Thymus (tissue), 11 donors: Measurements from ENCODE around the gene FLYWCH2. TPM values are rescaled to one million over a fixed set of nuclear protein-coding genes. Genes with fewer than 3 reads are reported as not detected.

Experiments used
- DNase-seq, 9 donors: peaks; one replicate each; pipeline ENCODE4 v3.0.0-alpha.2; 2013; ENCODE audit warnings: low spot score in 9 of 9, low read depth in 6 of 9, missing footprints in 1 of 9
- H3K27ac ChIP-seq, 2 donors: one replicate each; pipeline ENCODE4 v1.5.1; 2013; ENCODE audit warnings: control low read depth in 1 of 2, low read depth in 1 of 2, low read length in 1 of 2, mild to moderate bottlenecking in 1 of 2, moderate library complexity in 1 of 2
- H3K27me3 ChIP-seq, 2 donors: one replicate each; pipeline ENCODE4 v1.5.1; 2013; ENCODE audit warnings: low read length in 1 of 2; ENCODE audit not compliant: control insufficient read depth in 2 of 2, insufficient read depth in 1 of 2
- H3K36me3 ChIP-seq, 2 donors: one replicate each; pipeline ENCODE4 v1.5.1; 2013; ENCODE audit warnings: low read length in 1 of 2, mild to moderate bottlenecking in 1 of 2, moderate library complexity in 1 of 2; ENCODE audit not compliant: control insufficient read depth in 2 of 2, insufficient read depth in 2 of 2
- H3K4me1 ChIP-seq, 2 donors: one replicate each; pipeline ENCODE4 v1.5.1; 2013; ENCODE audit warnings: low read length in 2 of 2; ENCODE audit not compliant: control insufficient read depth in 2 of 2, insufficient read depth in 2 of 2
- H3K4me3 ChIP-seq, 2 donors: one replicate each; pipeline ENCODE4 v1.5.1; 2013; ENCODE audit warnings: low read length in 2 of 2, control low read depth in 1 of 2, mild to moderate bottlenecking in 1 of 2
- H3K9me3 ChIP-seq, 2 donors: one replicate each; pipeline ENCODE4 v1.5.1; 2013; ENCODE audit warnings: low read length in 1 of 2, mild to moderate bottlenecking in 1 of 2; ENCODE audit not compliant: control insufficient read depth in 2 of 2, insufficient read depth in 1 of 2
- WGBS: extraction: QIAGEN DNeasy Blood & Tissue Kit; methylation state at CpG from one replicate; pipeline ENCODE4 v1.1.7; 2013; 5-methylcytosine and 5-hydroxymethylcytosine counted together
- polyA plus RNA-seq: library from polyadenylated mRNA; stranded (reverse); fragments of 200-250 nt; gene quantifications from one replicate; pipeline ENCODE4 v1.2.3, GENCODE V29; 2013
- total RNA-seq: library from RNA; stranded (reverse); fragments of 120-200 nt; gene quantifications from one replicate; pipeline ENCODE4 v1.2.4, GENCODE V29; 2013
- donor health status: healthy.

Gene FLYWCH2
- total and polyA plus RNA-seq, 2 donors = 34.5 to 37.4 TPM

DNA sequence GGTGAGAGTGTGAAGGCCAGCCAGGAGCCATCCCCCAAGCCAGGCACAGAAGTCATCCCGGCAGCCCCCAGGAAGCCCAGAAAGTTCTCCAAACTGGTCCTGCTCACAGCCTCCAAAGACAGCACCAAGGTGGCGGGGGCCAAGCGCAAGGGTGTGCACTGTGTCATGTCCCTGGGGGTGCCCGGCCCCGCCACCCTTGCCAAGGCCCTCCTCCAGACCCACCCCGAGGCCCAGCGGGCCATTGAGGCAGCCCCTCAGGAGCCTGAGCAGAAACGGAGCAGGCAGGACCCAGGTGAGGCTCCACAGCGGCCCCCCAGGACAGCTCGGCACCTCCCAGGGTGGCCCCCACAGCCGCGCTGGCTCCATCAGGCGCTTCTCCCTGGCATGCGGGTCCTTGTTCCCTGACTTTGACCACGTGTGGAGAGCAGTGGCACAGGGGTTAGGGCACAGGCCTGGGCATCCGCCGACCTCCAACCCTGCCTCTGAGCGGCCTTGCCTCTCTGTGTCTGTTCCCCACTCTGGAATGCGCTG, 13.5 kb downstream of the FLYWCH2 start:
- Histone ChIP-seq H3K27me3 (no peaks in the 10 kb centered on the region), H3K36me3 (peaks cover 5 to 23% of the 10 kb centered on the region in 2 donors), H3K4me3 (no peak overlapping the region), H3K27ac (no peak overlapping the region), H3K9me3 (no peaks in the 10 kb centered on the region), H3K4me1 (no peaks in the 10 kb centered on the region)
- DNase-seq = no peak
- 98% methylated on average over 19 of the region's 19 CpGs for WGBS

DNA sequence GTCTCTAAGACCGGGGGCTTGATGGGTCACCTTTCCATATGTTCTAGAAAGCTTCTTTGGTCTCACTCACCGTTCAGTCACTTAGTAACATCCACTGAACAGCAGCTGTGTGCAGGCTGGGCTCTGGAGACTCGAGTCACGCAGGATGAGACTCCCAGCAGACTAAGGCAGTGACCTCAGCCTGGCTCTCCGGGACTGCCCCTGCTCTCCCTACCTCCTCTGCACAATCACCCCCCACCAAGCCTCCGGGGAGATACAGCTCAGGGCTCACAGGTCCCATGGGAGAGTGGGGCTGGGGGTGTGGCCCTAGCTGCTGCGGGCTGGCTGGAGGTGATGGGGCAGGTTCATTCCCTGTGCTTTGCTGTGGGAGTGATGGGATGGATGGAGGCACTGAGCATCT, 14.1 kb downstream of the FLYWCH2 start:
- no peaks in the 10 kb centered on the region for H3K27me3 ChIP-seq
- 97% methylated on average over 7 of the region's 7 CpGs for WGBS
- DNase-seq = no peak
- H3K27ac ChIP-seq = no peak overlapping the region
- H3K36me3 ChIP-seq = peaks cover 5 to 23% of the 10 kb centered on the region in 2 donors
- H3K4me3 ChIP-seq = no peak overlapping the region
- H3K4me1 ChIP-seq = no peaks in the 10 kb centered on the region
- no peaks in the 10 kb centered on the region for H3K9me3 ChIP-seq

DNA sequence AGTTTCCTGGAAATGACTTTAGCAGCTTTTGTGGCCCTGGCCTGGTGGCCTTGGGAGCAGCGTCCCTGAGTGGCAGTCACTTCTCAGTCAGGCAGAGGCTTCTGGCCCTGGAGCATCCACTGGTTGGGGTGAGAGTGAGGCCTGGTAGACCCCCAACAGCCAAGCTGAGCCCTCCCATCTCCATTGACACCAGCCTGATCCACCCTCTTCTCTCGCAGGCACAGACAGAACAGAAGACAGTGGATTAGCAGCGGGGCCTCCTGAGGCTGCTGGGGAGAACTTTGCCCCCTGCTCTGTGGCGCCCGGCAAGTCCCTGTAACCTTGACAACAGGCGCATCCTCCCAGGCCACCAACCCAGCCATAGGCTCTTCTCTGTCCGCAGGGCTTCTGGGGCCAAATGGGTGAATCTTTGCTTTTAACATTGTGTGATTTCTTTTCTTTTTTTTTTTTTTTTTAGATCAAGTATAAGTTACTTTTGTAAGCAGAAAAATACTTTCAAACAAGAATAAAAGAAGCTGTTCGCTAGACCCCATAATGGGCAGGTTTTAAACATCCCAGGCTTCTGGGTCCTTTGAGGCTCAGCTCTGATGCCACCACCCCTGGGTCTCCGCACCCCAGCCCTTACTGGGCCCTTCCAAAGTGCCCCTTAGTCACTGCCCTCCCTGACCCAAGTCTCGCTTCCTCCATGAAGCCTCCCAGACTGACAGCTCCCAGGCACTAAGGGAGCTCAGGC, 16.0 kb downstream of the FLYWCH2 start:
- WGBS = 97% methylated on average over 10 of the region's 10 CpGs
- Histone ChIP-seq H3K27me3 (no peaks in the 10 kb centered on the region), H3K27ac (no peak overlapping the region), H3K9me3 (no peaks in the 10 kb centered on the region), H3K4me3 (no peak overlapping the region), H3K4me1 (peaks cover 0 to 3% of the 10 kb centered on the region in 2 donors), H3K36me3 (peaks cover 5 to 23% of the 10 kb centered on the region in 2 donors)
- DNase-seq = no peak

DNA sequence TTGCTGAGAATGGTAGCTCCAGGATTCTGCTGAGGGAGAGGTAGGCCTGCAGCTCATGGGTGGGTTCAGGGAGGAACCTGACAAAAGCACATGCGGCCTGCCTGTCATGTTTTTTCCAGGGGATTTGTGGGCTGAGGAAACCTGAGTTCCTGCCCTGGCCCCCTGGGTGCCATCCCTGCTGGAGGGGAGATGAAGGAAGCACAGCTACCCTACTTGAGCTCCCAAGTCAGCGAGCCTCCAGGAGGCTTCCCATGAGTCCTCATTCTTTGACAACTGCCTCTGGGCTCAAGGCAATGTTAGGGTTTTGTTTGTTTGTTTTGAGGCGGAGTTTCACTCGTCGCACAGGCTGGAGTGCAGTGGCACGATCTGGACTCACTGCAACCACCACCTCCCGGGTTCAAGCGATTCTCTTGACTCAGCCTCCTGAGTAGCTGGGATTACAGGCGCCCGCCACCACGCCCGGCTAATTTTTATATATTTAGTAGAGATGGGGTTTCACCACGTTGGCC, 16.6 kb downstream of the FLYWCH2 start:
- DNase-seq = no peak
- Histone ChIP-seq H3K27ac (no peak overlapping the region), H3K4me3 (no peak overlapping the region), H3K9me3 (peaks cover 0 to 1% of the 10 kb centered on the region in 2 donors), H3K36me3 (peaks cover 5 to 23% of the 10 kb centered on the region in 2 donors), H3K27me3 (peaks cover 0 to 4% of the 10 kb centered on the region in 2 donors), H3K4me1 (peaks cover 0 to 10% of the 10 kb centered on the region in 2 donors)
- WGBS = 98% methylated on average over 13 of the region's 13 CpGs

DNA sequence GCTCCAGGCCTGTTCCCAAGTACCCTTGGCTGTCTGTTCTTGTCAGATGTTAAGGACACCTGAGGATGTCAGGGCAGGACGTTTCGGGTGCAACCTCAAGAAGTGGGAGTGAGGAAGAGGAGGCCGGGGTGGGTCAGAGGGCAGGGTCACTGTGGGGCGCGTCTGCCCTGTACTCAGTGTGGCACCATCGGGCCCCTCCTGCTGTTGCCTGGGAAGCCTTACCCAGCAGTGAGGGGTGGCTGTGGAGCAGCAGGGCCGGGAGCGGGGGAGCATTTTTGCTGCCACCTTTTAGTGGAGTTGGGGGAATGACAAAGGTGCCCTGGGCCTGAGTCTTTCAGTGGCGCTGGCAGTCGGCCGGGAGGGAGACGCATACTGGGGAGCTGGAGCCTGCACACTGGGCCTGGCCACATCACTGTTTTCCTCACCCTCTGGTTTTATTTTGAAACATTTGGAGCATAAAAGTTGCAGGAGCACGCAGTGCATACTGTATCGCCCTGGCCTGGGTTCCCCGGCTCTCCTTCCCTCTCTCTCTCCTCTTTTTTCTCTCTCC, 17.6 kb downstream of the FLYWCH2 start:
- Histone ChIP-seq H3K27me3 (peaks cover 0 to 12% of the 10 kb centered on the region in 2 donors), H3K36me3 (peaks cover 5 to 19% of the 10 kb centered on the region in 2 donors), H3K4me1 (peaks cover 0 to 18% of the 10 kb centered on the region in 2 donors), H3K27ac (no peak overlapping the region), H3K9me3 (peaks cover 1 to 9% of the 10 kb centered on the region in 2 donors), H3K4me3 (no peak overlapping the region)
- no peak for DNase-seq
- 96% methylated on average over 15 of the region's 15 CpGs for WGBS

DNA sequence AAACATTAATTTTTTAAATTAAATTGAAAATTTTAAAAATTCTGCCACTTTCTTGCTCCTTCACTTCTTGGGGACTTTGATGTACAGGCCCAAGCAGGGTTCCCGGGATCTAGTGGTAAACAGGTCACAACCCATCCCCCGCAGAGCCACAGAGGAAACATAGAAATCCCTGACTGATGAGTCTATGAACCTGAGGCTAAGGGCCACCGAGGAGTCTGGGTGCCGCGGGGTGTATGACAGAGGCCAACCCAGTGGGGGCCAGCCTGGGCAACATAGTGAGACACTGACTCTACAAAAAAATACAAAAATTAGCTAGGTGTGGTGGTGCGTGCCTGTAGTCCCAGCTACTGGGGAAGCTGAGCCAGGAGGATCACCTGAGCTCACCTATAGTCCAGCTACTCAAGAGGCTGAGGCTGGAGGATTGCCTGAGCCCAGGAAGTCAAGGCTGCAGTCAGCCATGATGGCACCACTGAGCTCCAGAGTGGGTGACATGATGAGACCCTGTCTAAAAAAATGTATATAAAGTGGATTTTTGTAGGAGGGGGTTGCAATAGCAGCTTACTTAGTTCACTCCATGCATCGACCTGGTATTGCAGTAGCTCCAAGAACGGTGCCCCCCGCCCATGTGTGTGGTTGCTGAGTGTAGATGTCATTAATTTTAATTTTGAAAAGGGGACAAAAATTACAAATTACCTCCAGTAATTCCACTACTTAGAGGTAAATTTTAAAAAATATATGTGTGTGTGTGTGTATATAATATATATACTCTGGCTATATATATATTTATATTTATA, 19.5 kb downstream of the FLYWCH2 start:
- 98% methylated on average over 9 of the region's 9 CpGs for WGBS
- no peak overlapping the region for H3K27ac ChIP-seq
- peaks cover 1 to 18% of the 10 kb centered on the region in 2 donors for H3K9me3 ChIP-seq
- H3K4me1 ChIP-seq = peaks cover 0 to 26% of the 10 kb centered on the region in 2 donors
- H3K36me3 ChIP-seq = peaks cover 0 to 2% of the 10 kb centered on the region in 2 donors
- DNase-seq = no peak
- H3K4me3 ChIP-seq = no peak overlapping the region
- peaks cover 0 to 18% of the 10 kb centered on the region in 2 donors for H3K27me3 ChIP-seq

DNA sequence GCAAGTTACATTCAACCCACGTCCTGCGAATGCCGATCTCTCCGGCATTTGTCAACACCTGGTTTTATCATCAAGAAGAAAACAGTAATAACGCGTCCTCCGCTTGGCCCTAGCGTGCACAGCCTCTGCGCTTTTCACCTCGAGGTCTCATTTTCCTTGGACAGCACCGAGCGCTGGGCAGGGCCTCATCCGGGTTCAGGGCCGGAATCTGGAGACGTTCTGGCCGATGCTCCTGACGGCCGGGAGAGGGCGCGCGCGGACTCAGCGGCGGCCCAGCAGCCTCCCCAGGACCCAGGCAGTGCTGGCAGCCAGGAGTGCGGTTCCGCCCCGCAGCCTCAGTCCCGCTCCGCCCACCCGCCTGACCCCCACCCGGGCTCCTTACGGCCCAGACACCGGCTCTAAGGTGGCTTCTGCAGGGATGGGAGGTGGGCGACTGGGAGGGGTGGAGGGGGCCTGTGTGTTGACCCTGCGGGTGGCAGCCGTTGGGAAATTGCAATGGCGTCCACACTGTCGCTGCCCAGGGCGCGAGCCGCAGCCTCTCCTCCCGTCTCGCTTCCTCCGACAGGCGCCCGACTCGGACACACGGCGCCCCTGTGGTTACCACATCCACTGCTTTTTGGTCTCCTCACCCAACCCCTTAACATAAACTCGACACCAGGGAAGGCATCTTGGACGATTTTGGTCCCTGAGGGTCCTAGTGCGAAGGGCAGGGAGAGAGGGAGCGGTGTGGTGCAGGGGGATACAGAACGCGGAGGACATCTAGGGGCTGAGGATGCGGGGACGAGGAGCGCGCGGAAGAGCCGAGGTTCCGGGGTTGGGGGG, 21.3 kb downstream of the FLYWCH2 start:
- Histone ChIP-seq H3K9me3 (peaks cover 1 to 18% of the 10 kb centered on the region in 2 donors), H3K27me3 (peaks cover 0 to 18% of the 10 kb centered on the region in 2 donors), H3K4me1 (peaks cover 0 to 26% of the 10 kb centered on the region in 2 donors), H3K4me3 (peak overlapping the region; percentile 52 to 65), H3K36me3 (no peaks in the 10 kb centered on the region), H3K27ac (peak overlapping the region; percentile 4 to 56)
- DNase-seq = peak in 6 of 9 donors; percentile 58 to 82 (median 66)
- 5% methylated on average over 62 of the region's 62 CpGs for WGBS

DNA sequence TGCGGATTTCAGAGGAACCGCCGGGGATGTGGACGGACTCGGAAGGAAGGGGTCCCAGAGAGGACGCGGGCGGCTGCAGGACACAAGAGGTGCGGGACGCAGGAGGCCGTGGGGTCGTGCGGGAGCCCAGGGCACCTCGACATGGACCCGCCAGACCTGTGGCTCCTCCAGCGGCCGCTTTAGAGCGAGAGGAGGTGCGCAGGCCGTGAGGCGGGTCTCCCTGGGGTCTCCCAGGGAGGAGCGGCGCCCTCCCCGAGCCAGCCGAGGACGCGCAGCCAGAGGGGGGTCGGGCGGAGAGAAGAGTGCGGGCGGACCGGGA, 21.9 kb downstream of the FLYWCH2 start:
- Histone ChIP-seq H3K4me1 (peaks cover 0 to 26% of the 10 kb centered on the region in 2 donors), H3K36me3 (no peaks in the 10 kb centered on the region), H3K4me3 (peak overlapping the region; percentile 52 to 65), H3K9me3 (peaks cover 1 to 18% of the 10 kb centered on the region in 2 donors), H3K27me3 (peaks cover 0 to 18% of the 10 kb centered on the region in 2 donors), H3K27ac (peak overlapping the region; percentile 4 to 66)
- no peak for DNase-seq
- WGBS = under 1% methylated on average over 32 of the region's 32 CpGs
